GM23338 (cell line): ENCODE data around the gene CDK10. TPM values are rescaled to one million over a fixed set of nuclear protein-coding genes. Genes with fewer than 3 reads are reported as not detected.
"Not testable (repeated sequence)": the region's sequence is repeated elsewhere in the genome, so short reads cannot be mapped to it uniquely, and the experiment has no call there.

Experiments
- ATAC-seq: fragments of 200-7000 bp; cut with Tn5 transposase; 3 replicates; pipeline ENCODE4 v1.9.1; 2020
- DNase-seq: peaks from one replicate; pipeline ENCODE4 v3.0.0-alpha.2; 2015; ENCODE audit warnings: low spot score
- H2AFZ ChIP-seq: fragments of 200-600 bp; sonication (generic); 2 replicates; pipeline ENCODE4 v1.8.0; 2016; ENCODE audit warnings: antibody characterized with exemption, mild to moderate bottlenecking, moderate library complexity
- H3F3A ChIP-seq: fragments of 200-600 bp; sonication (generic); replicated peaks from 2 replicates; pipeline ENCODE4 v1.8.0; 2017; ENCODE audit warnings: antibody characterized with exemption, mixed run types, low read depth
- H3K27ac ChIP-seq: fragments of 200-600 bp; sonication (generic); 2 replicates; pipeline ENCODE4 v1.6.1; 2016; ENCODE audit warnings: low read depth
- H3K27me3 ChIP-seq: fragments of 200-600 bp; sonication (generic); 2 replicates; pipeline ENCODE4 v1.8.0; 2016; ENCODE audit warnings: mild to moderate bottlenecking, mixed run types, moderate library complexity; ENCODE audit not compliant: insufficient read depth
- H3K36me3 ChIP-seq: fragments of 200-600 bp; sonication (generic); 2 replicates; pipeline ENCODE4 v1.8.0; 2016; ENCODE audit warnings: mild to moderate bottlenecking; ENCODE audit not compliant: insufficient read depth
- H3K4me1 ChIP-seq: fragments of 200-600 bp; sonication (generic); 2 replicates; pipeline ENCODE4 v1.8.0; 2016; ENCODE audit warnings: mild to moderate bottlenecking, moderate library complexity; ENCODE audit not compliant: insufficient read depth
- H3K4me2 ChIP-seq: fragments of 200-600 bp; sonication (generic); 2 replicates; pipeline ENCODE4 v1.7.1; 2017; ENCODE audit warnings: mixed run types
- H3K4me3 ChIP-seq: fragments of 200-600 bp; sonication (generic); 2 replicates; pipeline ENCODE4 v1.6.1; 2016; ENCODE audit warnings: mixed run types
- H3K79me2 ChIP-seq: fragments of 200-600 bp; sonication (generic); replicated peaks from 2 replicates; pipeline ENCODE4 v1.8.0; 2017; ENCODE audit warnings: mild to moderate bottlenecking; ENCODE audit not compliant: insufficient read depth
- H3K9me2 ChIP-seq: fragments of 200-600 bp; sonication (generic); 2 replicates; pipeline ENCODE4 v1.8.0; 2017; ENCODE audit not compliant: insufficient read depth
- H4K20me1 ChIP-seq: fragments of 200-600 bp; sonication (generic); replicated peaks from 2 replicates; pipeline ENCODE4 v1.8.0; 2017; ENCODE audit warnings: mild to moderate bottlenecking; ENCODE audit not compliant: insufficient read depth
- H3K27ac Mint-ChIP-seq: 2 replicates; pipeline ENCODE4 v1.8.0; 2020; ENCODE audit warnings: inconsistent platforms, mild to moderate bottlenecking, moderate library complexity, mixed read lengths
- H3K27me3 Mint-ChIP-seq: 3 replicates; pipeline ENCODE4 v1.8.0; 2022; ENCODE audit warnings: low read depth, mild to moderate bottlenecking, moderate library complexity, mixed read lengths, inconsistent platforms; ENCODE audit not compliant: insufficient read depth, poor library complexity
- H3K36me3 Mint-ChIP-seq: 3 replicates; pipeline ENCODE4 v1.8.0; 2021; ENCODE audit warnings: low read depth, mild to moderate bottlenecking, inconsistent platforms, moderate library complexity, mixed read lengths
- H3K4me1 Mint-ChIP-seq: 3 replicates; pipeline ENCODE4 v1.8.0; 2020; ENCODE audit warnings: mild to moderate bottlenecking, inconsistent platforms, mixed read lengths
- H3K4me3 Mint-ChIP-seq: 3 replicates; pipeline ENCODE4 v1.8.0; 2021; ENCODE audit warnings: moderate library complexity, mild to moderate bottlenecking, inconsistent platforms, mixed read lengths
- H3K9me3 Mint-ChIP-seq: 3 replicates; pipeline ENCODE4 v1.8.0; 2020; ENCODE audit warnings: moderate library complexity, mild to moderate bottlenecking, inconsistent platforms, mixed read lengths
- CREB1 ChIP-seq: fragments of 250-450 bp; sonication (Bioruptor Pico); IDR thresholded peaks from 2 replicates; pipeline ENCODE4 v1.5.0; 2020; ENCODE audit warnings: low read depth, mild to moderate bottlenecking, moderate library complexity
- CTCF ChIP-seq, 2 experiments: fragments of 200-600 bp in 1 of 2; sonication (generic) in 1 of 2; conservative IDR thresholded peaks; 2 replicates each; pipeline versions ENCODE4 v1.5.1 to v1.6.1; 2016 to 2017; ENCODE audit warnings: antibody characterized with exemption in 2 of 2, low read depth in 2 of 2, mild to moderate bottlenecking in 2 of 2, moderate library complexity in 1 of 2
- ETS1 ChIP-seq: IDR thresholded peaks from 2 replicates; pipeline ENCODE4 v1.6.1; 2016; ENCODE audit warnings: antibody characterized with exemption
- EZH2 ChIP-seq: fragments of 200-600 bp; sonication (generic); IDR thresholded peaks from one replicate; pipeline ENCODE4 v1.8.0; 2017; ENCODE audit warnings: antibody characterized with exemption, mild to moderate bottlenecking, low read depth; ENCODE audit not compliant: unreplicated experiment
- EZH2phosphoT487 ChIP-seq: fragments of 200-600 bp; sonication (generic); IDR thresholded peaks from one replicate; pipeline ENCODE4 v1.8.1; 2018; ENCODE audit warnings: antibody characterized with exemption; ENCODE audit not compliant: unreplicated experiment
- JUNB ChIP-seq: IDR thresholded peaks from one replicate; pipeline ENCODE4 v1.6.1; 2016; ENCODE audit warnings: antibody characterized with exemption; ENCODE audit not compliant: unreplicated experiment
- NANOG ChIP-seq: IDR thresholded peaks from 2 replicates; pipeline ENCODE4 v1.6.1; 2016; ENCODE audit warnings: antibody characterized with exemption, borderline replicate concordance
- POLR2AphosphoS5 ChIP-seq: IDR thresholded peaks from 2 replicates; pipeline ENCODE4 v1.6.1; 2016; ENCODE audit warnings: antibody characterized with exemption, low read depth
- STAT1 ChIP-seq: IDR thresholded peaks from one replicate; pipeline ENCODE4 v1.6.1; 2016; ENCODE audit warnings: antibody characterized with exemption; ENCODE audit not compliant: unreplicated experiment
- ZNF114 ChIP-seq: fragments of 250-450 bp; sonication (Bioruptor Pico); IDR thresholded peaks from 2 replicates; pipeline ENCODE4 v1.5.0; 2020; ENCODE audit warnings: mild to moderate bottlenecking, moderate library complexity
- ZNF331 ChIP-seq: fragments of 250-450 bp; sonication (Bioruptor Pico); IDR thresholded peaks from 2 replicates; pipeline ENCODE4 v1.5.0; 2020; ENCODE audit warnings: low read depth, mild to moderate bottlenecking, moderate library complexity
- ZNF462 ChIP-seq: fragments of 250-450 bp; sonication (Bioruptor Pico); IDR thresholded peaks from 2 replicates; pipeline ENCODE4 v1.5.0; 2020; ENCODE audit warnings: mild to moderate bottlenecking, moderate library complexity
- polyA plus RNA-seq: library from polyadenylated mRNA; unstranded; fragments of >200 nt; fragmentation: Nextera tagmentation; extraction: Ambion mirVana; gene quantifications from 2 replicates; pipeline ENCODE4 v1.2.1, GENCODE V29; 2016
- total RNA-seq: library from RNA; depleted of rRNA; stranded (reverse); fragments of >200 nt; shearing (Covaris generic); gene quantifications from 2 replicates; pipeline ENCODE4 v1.2.3, GENCODE V29; 2014

Gene CDK10
- total and polyA plus RNA-seq, 2 experiments from 2014 or later = 64.6 to 88.0 TPM

- Histone ChIP-seq H3K4me3 (no peak overlapping the region), H2AFZ (no peak overlapping the region), H3K36me3 (peaks cover 2% of the 10 kb centered on the region; the same call in 1 of the 2 replicates), H3K4me1 (no peaks in the 10 kb centered on the region), H3K79me2 (no peaks in the 10 kb centered on the region), H4K20me1 (no peaks in the 10 kb centered on the region), H3K9me2 (0 out of 2 replicates have a peak, but pooled peaks cover 3% of the 10 kb centered on the region), H3K4me2 (no peak overlapping the region), H3K27ac (no peak overlapping the region), H3K27me3 (no peaks in the 10 kb centered on the region), H3F3A (0 out of 2 replicates have a peak, but pooled peaks cover 2% of the 10 kb centered on the region)
- Mint-ChIP-seq H3K4me1 (no peaks in the 10 kb centered on the region), H3K27me3 (peaks cover 4% of the 10 kb centered on the region), H3K27ac (no peak overlapping the region), H3K9me3 (peaks cover 39% of the 10 kb centered on the region), H3K36me3 (peaks cover 48% of the 10 kb centered on the region), H3K4me3 (no peak overlapping the region)
- DNase-seq (no peak), ATAC-seq (no peak)
- TF ChIP-seq ETS1 = no peak
- no peak for TF ChIP-seq EZH2
- no peak for TF ChIP-seq STAT1
- no peak for TF ChIP-seq POLR2AphosphoS5
- TF ChIP-seq NANOG = no peak
- TF ChIP-seq EZH2phosphoT487 = no peak
- TF ChIP-seq CREB1 (CRISPR knock-in tag) = no peak
- TF ChIP-seq ZNF331 = no peak
- no peak for TF ChIP-seq ZNF114 (CRISPR knock-in tag)
- TF ChIP-seq CTCF (conservative IDR thresholded peaks at IDR 0.05; ENCODE audit: low read depth in 2 of 2) = no peak
- TF ChIP-seq ZNF462 (CRISPR knock-in tag) = no peak
- no peak for TF ChIP-seq JUNB
Observed at GRCh38 chr16:89670496-89671431, 15.7 kb upstream of the CDK10 start.

- Mint-ChIP-seq H3K36me3 (peaks cover 44% of the 10 kb centered on the region), H3K9me3 (peaks cover 37% of the 10 kb centered on the region)
- H3F3A ChIP-seq, H3K79me2 ChIP-seq, H2AFZ ChIP-seq, H3K4me2 ChIP-seq, H4K20me1 ChIP-seq, H3K9me2 ChIP-seq, H3K27ac Mint-ChIP-seq, DNase-seq, H3K36me3 ChIP-seq, H3K4me3 ChIP-seq, H3K4me3 Mint-ChIP-seq, H3K4me1 ChIP-seq, H3K27me3 Mint-ChIP-seq, ATAC-seq, H3K27ac ChIP-seq, H3K27me3 ChIP-seq, H3K4me1 Mint-ChIP-seq: not testable (repeated sequence)
Observed at GRCh38 chr16:89671565-89671964, 14.9 kb upstream of the CDK10 start.
